ENCODE measurements around the gene FAM78A. TPM values are rescaled to one million over a fixed set of nuclear protein-coding genes. Genes with fewer than 3 reads are reported as not detected.

The FAM78A gene
- polyA plus RNA-seq, 1 experiment, result 0.40 TPM

GRCh38 chr9:131307974-131308373 is 31.7 kb upstream of the FAM78A start:
- no peak for TF ChIP-seq CTCF (IDR thresholded peaks at IDR 0.05; ENCODE audit: low read depth, low read length)
- no peak for DNase-seq (ENCODE audit: low read depth, low spot score)
- POLR2A ChIA-PET, result no interaction called here
- Histone ChIP-seq H3K27ac (ENCODE audit: low read depth, low read length) (no peak overlapping the region), H3K9me3 (ENCODE audit: control insufficient read depth, insufficient read depth, low read length) (no peaks in the 10 kb centered on the region; the same call in 1 of the 2 replicates), H3K27me3 (ENCODE audit: control insufficient read depth, insufficient read depth, low read length) (peaks cover 8% of the 10 kb centered on the region), H3K4me3 (ENCODE audit: low read depth, low read length) (no peak overlapping the region)
- CTCF ChIA-PET, result interaction anchor here (0.8 kb wide), 1 partner anchor 130 kb away, joined by 3 read pairs; no protein-coding TSS in a partner anchor

- H3K27ac ChIP-seq (ENCODE audit: low read depth, low read length), result no peak overlapping the region
- CTCF ChIA-PET, result no interaction called here
- H3K9me3 ChIP-seq (ENCODE audit: control insufficient read depth, insufficient read depth, low read length), result no peaks in the 10 kb centered on the region; the same call in 1 of the 2 replicates
- DNase-seq (ENCODE audit: low read depth, low spot score), result no peak
- H3K27me3 ChIP-seq (ENCODE audit: control insufficient read depth, insufficient read depth, low read length), result peaks cover 10% of the 10 kb centered on the region
- H3K4me3 ChIP-seq (ENCODE audit: low read depth, low read length), result no peak overlapping the region
- no peak for TF ChIP-seq CTCF (IDR thresholded peaks at IDR 0.05; ENCODE audit: low read depth, low read length)
- POLR2A ChIA-PET, result no interaction called here
Measured at GRCh38 chr9:131306397-131307004, 30.2 kb upstream of the FAM78A start.

- no peak for DNase-seq (ENCODE audit: low read depth, low spot score)
- ChIA-PET POLR2A (no interaction called here), CTCF (interaction anchor here (0.9 kb wide), 1 partner anchor 32 kb away, joined by 3 read pairs; no protein-coding TSS in a partner anchor)
- Histone ChIP-seq H3K27me3 (ENCODE audit: control insufficient read depth, insufficient read depth, low read length) (peaks cover 6% of the 10 kb centered on the region), H3K27ac (ENCODE audit: low read depth, low read length) (no peak overlapping the region), H3K4me3 (ENCODE audit: low read depth, low read length) (no peak overlapping the region), H3K9me3 (ENCODE audit: control insufficient read depth, insufficient read depth, low read length) (no peaks in the 10 kb centered on the region; the same call in 1 of the 2 replicates)
- no peak for TF ChIP-seq CTCF (IDR thresholded peaks at IDR 0.05; ENCODE audit: low read depth, low read length)
Measured at GRCh38 chr9:131304676-131305355, 28.5 kb upstream of the FAM78A start.

GRCh38 chr9:131303381-131304321 is 27.3 kb upstream of the FAM78A start:
- Histone ChIP-seq H3K27me3 (ENCODE audit: control insufficient read depth, insufficient read depth, low read length) (peaks cover 6% of the 10 kb centered on the region), H3K9me3 (ENCODE audit: control insufficient read depth, insufficient read depth, low read length) (no peaks in the 10 kb centered on the region; the same call in 1 of the 2 replicates), H3K4me3 (ENCODE audit: low read depth, low read length) (no peak overlapping the region), H3K27ac (ENCODE audit: low read depth, low read length) (no peak overlapping the region)
- CTCF ChIA-PET, result interaction anchor here (0.6 kb wide), 1 partner anchor 15 kb away, joined by 4 read pairs; no protein-coding TSS in a partner anchor
- POLR2A ChIA-PET, result no interaction called here
- no peak for TF ChIP-seq CTCF (IDR thresholded peaks at IDR 0.05; ENCODE audit: low read depth, low read length)
- DNase-seq (ENCODE audit: low read depth, low spot score), result no peak

All from AG04450 (cell line).